GM21381 (cell line): Measurements from ENCODE around the gene MBTPS2.
"Not testable (repeated sequence)": the region's sequence is repeated elsewhere in the genome, so short reads cannot be mapped to it uniquely, and the experiment has no call there.

Experiments used
- ATAC-seq: cut with Tn5 transposase; IDR thresholded peaks from one replicate; pipeline ENCODE4 v1.9.1; 2021; ENCODE audit warnings: mild to moderate bottlenecking, moderate library complexity; ENCODE audit not compliant: unreplicated experiment

The MBTPS2 gene

DNA sequence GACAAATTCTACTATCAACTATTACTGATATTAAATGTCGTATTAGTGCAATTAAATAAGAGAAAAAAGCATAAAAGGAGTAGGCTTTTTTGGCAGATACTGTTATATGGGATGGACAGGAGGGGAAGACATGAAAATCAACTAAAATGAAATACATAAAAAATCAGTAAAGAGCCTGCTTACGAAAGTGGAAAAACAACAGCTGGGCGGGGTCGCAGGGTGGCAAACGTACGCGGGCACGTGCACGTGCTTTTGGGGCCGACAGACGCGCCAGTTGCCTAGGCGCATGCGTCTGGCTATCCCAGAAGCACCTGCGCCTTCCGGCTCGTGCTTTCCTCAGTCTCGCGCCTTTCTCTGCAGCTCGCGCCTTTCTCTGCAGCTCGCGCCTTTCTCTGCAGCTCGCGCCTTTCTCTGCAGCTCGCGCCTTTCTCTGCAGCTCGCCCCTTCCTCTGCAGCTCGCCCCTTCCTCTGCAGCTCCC is 16.6 kb downstream of the MBTPS2 start, which contains the start of gene YY2:
YY2 (plus strand) TSS at position 51 of the 479 bp plus-strand sequence. CDS start 498 bp downstream, outside the sequence.
- no peak for ATAC-seq

DNA sequence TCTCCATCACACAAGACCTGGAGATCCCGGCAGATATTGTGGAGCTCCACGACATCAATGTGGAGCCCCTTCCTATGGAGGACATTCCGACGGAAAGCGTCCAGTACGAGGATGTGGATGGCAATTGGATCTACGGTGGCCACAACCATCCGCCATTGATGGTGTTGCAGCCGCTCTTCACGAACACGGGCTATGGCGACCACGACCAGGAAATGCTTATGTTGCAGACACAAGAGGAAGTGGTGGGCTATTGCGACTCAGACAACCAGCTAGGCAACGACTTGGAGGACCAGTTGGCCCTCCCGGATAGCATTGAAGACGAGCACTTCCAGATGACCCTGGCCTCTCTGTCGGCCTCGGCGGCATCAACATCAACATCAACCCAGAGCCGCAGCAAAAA is 17.1 kb downstream of the MBTPS2 start:
- no peak for ATAC-seq

DNA sequence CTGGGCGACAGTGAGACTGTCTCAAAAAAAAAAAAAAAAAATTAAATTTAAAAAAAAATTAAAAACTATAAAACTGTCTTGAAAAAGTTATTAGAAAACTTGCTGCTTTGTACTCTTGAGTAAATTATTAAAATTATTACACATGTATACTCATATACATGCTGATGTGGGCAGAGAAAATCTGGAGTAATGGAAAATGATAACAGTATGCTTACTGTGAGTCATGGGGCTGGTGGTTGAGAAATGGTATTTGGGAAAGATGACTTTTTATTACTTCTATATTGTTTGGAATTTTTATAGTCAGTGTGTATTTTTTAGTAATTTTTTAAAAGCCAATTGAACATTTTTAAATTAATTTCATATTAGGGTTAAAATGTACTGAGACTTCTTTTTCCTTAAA is 23.8 kb downstream of the MBTPS2 start:
- ATAC-seq = no peak

DNA sequence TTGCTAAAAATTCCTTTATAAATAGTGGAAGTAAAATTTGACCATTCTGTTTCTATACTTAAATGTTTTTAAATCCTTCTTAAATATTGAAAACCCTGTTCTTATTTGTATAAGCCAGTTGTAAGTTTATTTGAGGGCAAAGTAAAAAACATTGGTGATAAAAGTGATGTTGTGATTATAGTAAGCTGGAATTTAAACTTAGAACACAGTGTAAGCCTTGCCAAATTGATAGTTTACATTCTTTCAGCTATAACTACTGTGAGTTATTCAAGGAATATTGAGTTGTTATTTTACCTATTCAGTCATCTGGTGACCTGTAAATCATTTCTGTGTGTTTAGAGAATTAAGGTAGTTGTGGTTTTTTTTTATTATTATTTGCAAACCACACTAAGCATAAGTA is 26.0 kb downstream of the MBTPS2 start:
- no peak for ATAC-seq

DNA sequence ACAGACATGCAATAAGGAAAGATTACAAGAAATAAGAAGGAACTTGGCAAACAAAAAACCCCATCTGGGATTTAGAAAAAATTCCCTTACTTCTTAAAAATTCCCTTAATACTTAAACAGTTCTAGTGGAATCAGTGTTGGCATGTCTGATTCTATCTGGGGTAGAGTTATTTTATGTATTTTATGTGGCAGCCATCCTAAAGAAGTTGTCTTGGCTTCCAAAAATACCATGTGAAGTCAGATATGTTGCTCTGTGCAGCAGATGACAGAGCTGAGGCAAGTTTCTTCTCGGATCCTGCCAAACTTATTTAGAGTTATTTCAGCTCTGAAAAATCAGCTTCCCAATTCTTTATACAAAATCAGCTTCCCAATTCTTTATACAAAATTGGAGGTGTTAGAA is 31.1 kb downstream of the MBTPS2 start:
- no peak for ATAC-seq

DNA sequence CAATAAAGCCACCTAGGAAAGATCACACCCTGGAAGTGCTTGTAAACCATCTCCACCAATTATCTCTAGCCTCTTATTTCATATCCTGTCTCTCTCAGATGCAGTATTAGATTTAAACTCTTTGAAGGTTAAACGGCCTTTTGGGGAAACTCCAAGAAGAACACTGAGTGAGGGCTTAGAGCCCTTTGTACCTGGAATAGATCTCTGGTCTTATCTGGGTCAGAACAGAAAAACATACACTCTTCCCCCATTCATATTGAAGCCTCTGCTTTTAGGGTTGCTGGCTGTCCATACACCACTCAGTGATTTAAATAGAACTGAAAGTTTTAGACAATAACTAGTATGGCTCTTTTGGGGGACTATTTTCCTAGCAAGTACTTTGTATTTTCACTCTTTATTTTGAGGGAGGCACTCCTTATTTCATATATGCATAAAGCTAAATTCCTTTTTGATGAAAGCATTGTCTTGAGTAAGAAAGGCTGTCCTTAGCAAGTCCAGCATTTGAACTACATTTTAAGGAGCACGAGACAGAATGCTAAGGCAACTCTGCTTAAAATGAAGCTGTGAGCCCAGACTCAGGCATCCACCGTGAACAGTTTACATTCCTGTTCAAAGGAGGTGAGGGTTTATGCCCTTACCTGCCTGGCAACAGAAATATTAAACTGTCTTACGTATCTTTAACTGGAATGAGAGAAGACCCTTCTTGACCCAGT is 33.8 kb downstream of the MBTPS2 start:
- ATAC-seq = no peak

DNA sequence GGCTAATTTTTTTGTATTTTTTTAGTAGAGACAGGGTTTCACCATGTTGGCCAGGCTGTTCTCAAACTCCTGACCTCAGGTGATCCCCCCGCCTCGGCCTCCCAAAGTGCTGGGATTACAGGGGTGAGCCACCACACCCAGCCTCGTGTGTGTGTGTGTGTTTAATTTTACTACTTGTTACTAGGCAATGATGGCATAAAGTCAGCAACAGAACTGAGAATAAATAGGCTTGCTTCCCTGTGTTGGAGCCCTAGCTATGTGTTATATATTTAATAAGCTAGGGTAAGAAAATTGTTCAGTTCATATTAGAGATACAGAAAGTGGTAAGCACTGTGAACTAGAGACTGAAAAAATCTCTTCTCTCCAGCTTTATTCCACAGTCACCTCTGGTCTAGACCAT is 34.8 kb downstream of the MBTPS2 start:
- not testable (repeated sequence) for ATAC-seq

DNA sequence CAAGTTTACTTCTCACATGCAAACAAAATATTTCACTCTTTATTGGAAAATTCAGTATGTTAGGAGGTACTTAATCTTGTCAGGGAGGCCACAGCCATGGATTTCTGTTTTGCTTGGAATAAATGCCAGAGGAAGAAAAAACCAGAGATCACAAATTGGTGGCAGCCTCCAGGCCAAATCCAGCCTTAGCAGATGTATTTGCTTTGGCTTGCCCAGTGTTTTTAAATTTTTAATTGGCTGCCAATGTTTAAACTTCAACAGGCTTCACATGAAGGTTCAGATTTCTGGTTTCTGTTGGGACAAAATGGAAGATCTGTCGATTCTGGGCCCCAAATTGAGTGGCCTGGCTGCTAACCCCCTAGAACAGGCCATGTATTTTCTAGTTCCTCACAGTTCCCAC is 35.6 kb downstream of the MBTPS2 start:
- no peak for ATAC-seq

DNA sequence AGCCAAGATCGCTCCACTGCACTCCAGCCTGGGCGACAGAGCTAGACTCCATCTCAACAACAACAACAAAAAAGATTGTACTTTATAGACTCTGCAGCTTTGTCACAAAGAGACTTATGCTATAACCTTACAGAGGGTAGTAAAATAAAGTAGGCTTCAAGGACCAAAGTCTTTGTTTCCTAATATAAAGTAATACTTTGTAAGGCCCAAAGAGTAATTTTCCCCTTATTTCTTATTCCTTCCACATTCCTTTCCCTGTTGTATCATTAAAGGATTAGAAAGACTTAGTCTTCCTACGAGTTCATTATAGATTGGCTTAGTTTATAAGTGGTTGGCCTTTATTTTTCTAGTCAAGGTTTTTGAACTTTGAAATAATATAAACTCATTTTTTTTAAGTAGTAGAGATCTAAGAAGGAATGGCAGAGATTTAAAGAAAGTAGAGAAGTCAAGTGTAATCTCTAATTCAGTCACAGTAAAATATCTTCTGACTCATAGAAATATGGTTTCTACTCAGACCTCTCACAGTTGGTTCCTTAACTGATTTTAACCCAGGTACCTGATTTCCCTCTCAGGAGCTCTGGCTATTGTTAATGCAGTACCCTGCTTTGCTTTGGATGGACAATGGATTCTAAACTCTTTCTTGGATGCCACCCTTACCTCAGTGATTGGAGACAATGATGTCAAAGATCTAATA is 42.6 kb downstream of the MBTPS2 start:
- no peak for ATAC-seq

DNA sequence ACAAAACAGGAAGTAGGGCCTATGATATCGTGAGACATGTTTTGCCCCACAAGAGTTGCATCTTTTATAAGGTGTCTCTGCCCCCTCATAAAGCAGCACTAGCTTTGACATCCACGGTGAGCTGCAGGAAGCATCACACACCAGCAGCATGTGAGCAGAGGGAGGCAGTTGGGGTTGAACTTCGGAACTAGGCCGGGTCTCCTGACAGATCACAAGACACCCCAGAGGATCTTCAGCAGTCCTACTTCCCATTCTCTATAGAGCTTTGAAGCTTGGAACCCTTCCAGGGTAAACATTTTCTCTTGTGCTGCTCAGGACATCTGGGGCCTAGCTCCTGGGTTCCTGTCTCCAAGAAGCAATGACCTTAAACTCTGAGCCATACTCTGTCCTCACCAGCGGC is 43.8 kb downstream of the MBTPS2 start:
- ATAC-seq = no peak

DNA sequence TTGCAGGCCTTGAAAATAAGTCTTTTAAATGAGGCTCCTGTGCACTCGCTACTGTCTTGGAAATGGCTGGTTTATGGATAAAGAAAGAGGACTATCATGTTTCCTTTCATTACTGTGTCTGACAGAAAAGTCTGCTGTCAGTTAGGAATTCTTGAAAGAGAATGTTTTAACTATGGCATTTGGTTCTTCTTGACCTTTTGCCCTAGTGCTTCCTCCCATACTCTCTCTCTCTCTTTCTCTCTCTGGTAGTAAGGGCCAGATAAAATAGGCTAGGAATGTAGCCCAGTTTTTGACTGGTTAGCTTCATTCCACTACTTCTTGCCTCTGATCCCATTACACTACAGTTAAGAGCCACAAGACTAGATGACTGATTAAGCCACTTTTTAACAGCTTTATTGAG is 46.2 kb downstream of the MBTPS2 start:
- ATAC-seq = no peak

DNA sequence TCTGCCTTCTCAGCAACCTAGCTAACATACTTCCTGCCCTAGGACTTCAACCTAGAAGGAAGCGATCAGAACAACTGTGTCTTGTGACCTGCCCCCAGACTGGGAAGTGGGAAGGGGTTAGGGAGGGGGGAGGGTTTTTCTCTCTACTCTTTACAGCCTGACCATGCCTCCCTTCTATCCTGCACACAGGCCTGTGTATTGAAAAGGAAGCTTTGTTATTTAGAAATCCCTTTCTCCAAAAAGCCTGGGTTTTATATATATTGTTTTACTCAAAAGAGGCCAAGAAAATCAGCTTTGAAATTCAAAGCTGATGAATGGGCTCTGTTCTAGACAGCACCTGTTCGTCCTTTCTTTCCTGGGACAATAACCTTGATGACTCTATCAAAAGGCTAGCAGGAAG is 65.9 kb downstream of the MBTPS2 start:
- ATAC-seq = no peak

DNA sequence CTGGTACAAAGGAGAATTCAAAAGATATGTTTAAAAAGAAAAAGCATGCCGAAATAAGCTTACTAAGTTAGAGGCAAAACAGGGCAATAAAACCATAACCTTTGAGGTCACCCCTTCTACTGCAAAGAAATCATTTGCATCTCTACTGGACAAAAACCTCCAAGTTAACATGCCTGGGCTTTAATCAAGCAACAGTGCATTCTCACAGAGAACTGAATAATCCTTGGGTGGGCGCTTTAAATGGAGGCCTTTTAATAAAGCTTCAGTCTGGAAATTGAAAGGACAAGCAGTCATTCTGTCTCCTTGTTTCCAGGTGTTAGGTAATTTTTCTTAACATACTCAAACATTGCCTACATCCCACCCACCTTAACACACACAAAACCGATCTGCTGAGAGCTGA is 66.5 kb downstream of the MBTPS2 start:
- ATAC-seq = no peak

DNA sequence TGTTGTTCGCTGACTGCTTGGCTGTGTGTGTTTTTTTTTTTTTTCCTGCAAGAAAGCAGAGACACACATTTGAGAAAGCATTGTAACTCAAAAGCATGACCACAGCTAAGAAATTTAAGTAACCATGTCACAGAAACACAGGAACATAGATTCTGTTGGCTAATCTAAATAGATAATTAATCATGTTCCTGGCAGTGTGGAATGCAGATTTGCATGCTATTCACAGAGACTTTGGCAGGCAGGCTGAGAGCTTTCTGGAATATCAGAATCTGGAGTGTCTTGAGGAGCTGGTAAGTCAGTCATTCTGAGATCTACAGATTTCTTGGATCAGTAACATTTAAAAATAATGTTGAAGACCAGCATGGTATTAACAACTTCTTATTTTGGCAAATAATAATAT is 67.8 kb downstream of the MBTPS2 start:
- ATAC-seq = no peak

DNA sequence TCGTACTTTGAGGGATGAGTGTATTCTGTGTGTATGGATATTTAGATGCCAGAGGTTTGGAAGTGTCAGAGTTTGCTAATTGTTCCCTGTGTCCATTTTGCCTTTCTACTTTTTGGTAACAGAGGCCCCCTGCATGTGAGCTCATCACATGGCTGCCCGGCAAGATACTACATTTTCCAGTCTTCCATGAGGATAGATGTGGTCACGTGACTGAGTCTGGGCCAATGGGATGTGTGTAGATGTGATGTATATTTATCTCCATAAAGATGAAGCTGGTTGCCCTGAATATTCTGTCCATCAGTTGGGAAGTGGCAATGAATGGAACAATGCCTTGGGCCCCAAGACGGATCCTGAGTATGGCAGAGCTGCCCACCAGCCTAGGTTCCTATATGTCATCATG is 72.1 kb downstream of the MBTPS2 start:
- ATAC-seq = no peak

DNA sequence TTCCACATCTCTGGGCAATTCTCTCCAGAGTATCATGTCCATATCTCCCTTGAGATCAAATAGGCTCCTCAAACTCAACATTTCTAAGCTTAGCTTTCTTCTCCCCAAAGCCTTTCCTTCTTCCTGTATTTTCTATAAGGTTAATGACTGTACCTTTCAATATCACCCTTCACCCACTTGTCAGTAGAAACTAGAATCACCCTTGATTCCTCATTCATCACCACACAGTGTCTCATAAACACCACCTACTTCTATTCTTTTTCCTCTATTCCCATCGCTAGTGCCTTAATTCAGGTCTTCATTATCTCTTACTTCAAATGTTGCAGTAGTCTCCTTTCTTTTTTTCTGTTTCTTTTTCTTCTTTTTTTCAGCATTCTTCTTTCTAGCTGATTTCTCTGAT is 72.8 kb downstream of the MBTPS2 start:
- ATAC-seq = no peak

DNA sequence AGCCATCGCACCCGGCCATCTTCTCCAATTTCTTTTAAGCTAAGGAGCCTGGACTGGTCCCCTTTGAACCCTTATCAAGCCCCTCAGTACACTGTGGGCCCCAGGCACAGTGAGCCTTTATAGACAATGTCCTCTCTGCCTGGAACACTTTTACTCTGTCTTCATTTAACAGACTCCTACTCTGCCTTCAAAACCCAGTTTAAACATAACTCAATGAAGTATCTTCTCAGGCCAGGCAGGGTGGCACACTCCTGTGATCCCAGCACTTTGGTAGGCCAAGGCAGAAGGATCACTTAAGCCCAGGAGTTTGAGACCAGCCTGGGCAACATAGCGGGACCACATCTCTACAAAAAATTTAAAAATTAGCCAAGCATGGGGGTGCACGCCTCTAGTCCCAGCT is 73.6 kb downstream of the MBTPS2 start:
- no peak for ATAC-seq

DNA sequence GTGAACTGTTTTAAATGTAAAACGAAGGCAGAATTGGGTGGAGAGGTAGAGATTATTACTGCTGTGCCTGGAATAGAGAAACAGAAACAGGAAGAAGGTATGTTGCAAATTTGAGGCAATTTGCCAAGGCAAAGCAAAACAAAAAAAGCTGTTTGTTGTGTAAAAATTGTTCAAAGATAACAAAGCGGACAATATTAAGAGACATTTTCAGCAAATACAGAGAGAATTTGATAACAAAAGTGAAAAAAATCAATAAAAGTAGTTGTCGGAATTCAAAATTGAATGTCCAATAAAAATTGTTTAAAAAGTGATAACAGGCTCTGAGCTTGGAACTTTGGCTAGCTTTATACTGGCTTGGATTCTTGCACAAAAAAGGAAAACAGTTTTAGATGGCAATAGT is 86.7 kb downstream of the MBTPS2 start:
- no peak for ATAC-seq

DNA sequence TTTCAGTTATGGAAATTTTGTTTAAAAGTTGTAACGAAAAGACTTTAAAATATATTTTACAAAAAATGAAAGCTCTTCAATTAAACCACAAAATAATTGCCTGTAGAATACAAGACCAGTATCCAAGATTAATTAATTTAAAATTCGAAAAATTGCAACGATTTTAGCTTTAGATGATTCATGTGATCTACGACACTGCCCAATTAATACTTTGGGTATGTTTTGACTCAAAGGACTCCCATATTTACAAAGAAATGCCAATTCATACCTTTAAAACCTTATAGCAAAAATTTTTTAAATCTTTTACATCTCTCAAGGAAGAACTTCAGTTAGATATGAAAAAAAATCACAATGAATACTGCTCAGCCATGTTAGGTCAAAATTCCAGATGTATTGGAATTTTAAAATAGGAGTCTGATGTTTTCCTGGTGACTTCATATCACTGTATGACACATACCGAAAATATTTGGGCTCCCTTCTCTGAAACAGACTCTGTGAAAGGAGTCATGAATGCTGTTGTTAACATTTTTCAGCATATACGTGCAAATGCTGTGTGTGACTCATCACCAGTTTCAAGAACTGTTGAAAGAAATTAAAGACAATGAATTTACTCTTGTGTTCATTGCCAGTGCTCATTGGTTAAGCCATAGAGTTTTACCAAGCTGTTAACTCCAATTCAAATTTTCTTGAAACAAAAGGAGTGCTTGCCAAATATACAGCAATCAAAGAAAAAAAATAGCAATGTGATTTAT is 87.3 kb downstream of the MBTPS2 start:
- no peak for ATAC-seq

DNA sequence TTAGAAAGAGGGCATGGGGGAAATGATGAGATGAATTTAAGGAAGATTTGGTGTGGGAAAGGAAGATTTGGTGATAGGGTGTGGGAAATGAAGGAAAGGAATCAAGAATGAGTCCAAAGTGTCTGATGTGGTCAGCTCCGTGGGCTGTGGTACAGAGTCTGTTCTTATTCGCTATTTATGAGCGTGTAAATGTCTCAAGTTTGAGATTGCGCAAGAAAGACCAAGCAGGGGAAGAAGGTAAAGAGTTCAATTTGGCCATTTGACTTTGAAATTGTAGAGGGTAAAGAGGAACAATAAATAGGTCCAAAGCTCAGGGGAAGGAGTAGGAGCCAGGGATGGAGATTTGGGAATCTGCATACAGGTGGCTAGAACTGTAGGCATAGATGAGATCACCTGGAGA is 89.8 kb downstream of the MBTPS2 start:
- no peak for ATAC-seq

DNA sequence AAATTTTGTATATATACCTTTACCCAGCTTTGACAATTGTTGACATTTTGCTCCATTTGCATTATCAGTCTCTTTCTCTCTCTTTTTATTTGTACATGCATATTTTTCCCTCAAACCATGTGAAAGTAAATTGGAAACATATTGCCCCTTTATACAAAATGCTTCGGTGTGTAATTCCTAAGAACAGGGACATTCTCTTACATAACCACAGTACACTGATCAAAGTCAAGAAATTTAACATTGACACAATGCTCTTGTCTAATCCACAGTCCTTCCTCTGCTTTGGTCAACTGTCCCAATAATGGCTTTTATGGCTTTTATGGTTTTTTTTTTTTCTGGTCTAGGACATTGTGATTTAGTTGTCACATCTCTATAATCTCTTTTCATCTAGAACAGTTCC is 91.6 kb downstream of the MBTPS2 start:
- ATAC-seq = no peak
